ENCODE measurements around the gene CBL. TPM values are rescaled to one million over a fixed set of nuclear protein-coding genes. Genes with fewer than 3 reads are reported as not detected.
A peak's percentile ranks its signal among the peaks of the same experiment; 100 is the strongest.

CBL gene
- total RNA-seq, 1 experiment from 2014 or later, result 35.5 TPM

DNA sequence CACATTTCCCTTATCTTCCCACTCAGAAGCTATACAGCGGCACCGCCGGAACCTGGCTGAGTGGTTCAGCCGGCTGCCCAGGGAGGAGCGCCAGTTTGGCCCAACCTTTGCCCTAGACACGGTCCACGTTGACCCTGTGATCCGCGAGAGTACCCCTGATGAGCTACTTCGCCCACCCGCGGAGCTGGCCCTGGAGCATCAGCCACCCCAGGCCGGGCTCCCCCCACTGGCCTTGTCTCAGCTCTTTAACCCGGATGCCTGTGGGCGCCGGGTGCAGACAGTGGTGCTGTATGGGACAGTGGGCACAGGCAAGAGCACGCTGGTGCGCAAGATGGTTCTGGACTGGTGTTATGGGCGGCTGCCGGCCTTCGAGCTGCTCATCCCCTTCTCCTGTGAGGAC lies 32.7 kb upstream of the CBL start:
- Mint-ChIP-seq H3K36me3 (ENCODE audit: insufficient read depth, unreplicated experiment) (peaks cover 12% of the 10 kb centered on the region), H3K4me1 (ENCODE audit: insufficient read depth, unreplicated experiment) (no peaks in the 10 kb centered on the region), H3K9me3 (ENCODE audit: unreplicated experiment) (no peaks in the 10 kb centered on the region), H3K4me3 (ENCODE audit: unreplicated experiment) (no peak overlapping the region), H3K27me3 (ENCODE audit: insufficient read depth, unreplicated experiment) (no peaks in the 10 kb centered on the region), H3K27ac (ENCODE audit: low read depth, unreplicated experiment) (no peak overlapping the region)
- no TSS peak for BruUV-seq (replicated peaks)
- TF ChIP-seq, protein P1, sequence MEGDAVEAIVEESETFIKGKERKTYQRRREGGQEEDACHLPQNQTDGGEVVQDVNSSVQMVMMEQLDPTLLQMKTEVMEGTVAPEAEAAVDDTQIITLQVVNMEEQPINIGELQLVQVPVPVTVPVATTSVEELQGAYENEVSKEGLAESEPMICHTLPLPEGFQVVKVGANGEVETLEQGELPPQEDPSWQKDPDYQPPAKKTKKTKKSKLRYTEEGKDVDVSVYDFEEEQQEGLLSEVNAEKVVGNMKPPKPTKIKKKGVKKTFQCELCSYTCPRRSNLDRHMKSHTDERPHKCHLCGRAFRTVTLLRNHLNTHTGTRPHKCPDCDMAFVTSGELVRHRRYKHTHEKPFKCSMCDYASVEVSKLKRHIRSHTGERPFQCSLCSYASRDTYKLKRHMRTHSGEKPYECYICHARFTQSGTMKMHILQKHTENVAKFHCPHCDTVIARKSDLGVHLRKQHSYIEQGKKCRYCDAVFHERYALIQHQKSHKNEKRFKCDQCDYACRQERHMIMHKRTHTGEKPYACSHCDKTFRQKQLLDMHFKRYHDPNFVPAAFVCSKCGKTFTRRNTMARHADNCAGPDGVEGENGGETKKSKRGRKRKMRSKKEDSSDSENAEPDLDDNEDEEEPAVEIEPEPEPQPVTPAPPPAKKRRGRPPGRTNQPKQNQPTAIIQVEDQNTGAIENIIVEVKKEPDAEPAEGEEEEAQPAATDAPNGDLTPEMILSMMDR (IDR thresholded peaks at IDR 0.05; ENCODE audit: unreplicated experiment), result no peak
- no peak for DNase-seq (ENCODE audit: unreplicated experiment)
- POLR2A ChIA-PET, result no interaction called here
- CTCF ChIA-PET, result interaction anchor here (0.6 to 0.8 kb wide), 2 partner anchors 19 to 176 kb away, joined by 3 read pairs; partner anchors contain the start of gene CENATAC
- intact Hi-C loops (cut with micrococcal nuclease), result no loop called here

DNA sequence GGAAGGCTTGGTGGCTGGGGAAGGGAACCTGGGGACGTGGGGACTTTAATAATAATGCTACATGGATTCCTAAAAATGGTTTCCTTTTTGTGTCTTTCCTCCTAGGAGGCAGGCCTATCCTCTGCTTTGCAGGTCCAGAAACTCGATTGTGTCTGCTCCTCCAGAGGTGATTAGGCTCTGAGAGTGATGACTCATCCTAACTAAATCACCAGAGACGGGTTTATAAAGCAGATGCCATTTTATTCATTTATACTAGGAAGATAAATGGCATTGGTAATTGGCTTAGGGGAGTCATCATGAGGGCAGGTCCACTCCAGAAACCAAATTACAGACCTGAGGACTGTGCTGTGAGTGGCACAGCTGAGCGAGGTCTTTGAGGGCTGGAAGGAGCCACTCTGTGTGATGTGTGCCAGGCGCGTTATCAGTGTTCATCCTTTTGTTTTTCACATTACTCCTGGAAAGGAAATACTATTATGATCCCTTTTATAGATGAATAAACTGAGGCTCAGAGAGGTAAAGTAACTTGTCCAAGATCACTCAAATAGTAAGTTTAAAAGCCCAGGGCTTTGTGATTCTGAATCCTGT lies 30.6 kb upstream of the CBL start:
- intact Hi-C loops (cut with micrococcal nuclease), result no loop called here
- ChIA-PET POLR2A (interaction anchor here (0.7 kb wide), 1 partner anchor 73 kb away, joined by 3 read pairs; no protein-coding TSS in a partner anchor), CTCF (no interaction called here)
- H3K27ac Mint-ChIP-seq (ENCODE audit: low read depth, unreplicated experiment), result no peak overlapping the region
- H3K4me3 Mint-ChIP-seq (ENCODE audit: unreplicated experiment), result no peak overlapping the region
- peak; percentile 21 for DNase-seq (ENCODE audit: unreplicated experiment)
- H3K9me3 Mint-ChIP-seq (ENCODE audit: unreplicated experiment), result no peaks in the 10 kb centered on the region
- peaks cover 12% of the 10 kb centered on the region for H3K36me3 Mint-ChIP-seq (ENCODE audit: insufficient read depth, unreplicated experiment)
- TF ChIP-seq, protein P1 (IDR thresholded peaks at IDR 0.05; ENCODE audit: unreplicated experiment), result no peak
- no peaks in the 10 kb centered on the region for H3K4me1 Mint-ChIP-seq (ENCODE audit: insufficient read depth, unreplicated experiment)
- no peaks in the 10 kb centered on the region for H3K27me3 Mint-ChIP-seq (ENCODE audit: insufficient read depth, unreplicated experiment)
- no TSS peak for BruUV-seq (replicated peaks)

DNA sequence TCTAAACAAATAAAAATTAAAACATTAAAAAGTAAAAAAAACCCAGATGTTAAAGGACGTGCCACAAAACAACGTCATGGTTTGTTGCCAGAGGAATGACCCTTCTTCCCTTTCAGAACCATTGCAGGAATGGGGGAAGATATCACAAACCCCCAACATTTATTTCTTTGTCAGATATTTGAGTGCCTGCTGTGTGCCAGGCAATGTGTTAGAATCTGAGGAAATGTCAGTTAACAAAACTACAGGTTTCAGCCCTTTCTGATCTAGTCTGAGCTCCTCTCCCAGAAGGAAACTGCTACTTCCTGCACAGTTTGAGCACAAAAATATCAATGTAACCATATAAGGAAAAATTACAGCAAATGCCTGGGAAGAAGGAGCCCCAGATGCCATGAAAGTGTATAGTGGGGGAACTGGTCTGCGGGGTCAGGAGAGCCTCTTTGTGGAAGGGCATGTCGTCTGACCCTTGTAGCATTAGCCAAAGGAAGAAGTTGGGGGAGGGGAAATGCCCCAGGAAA lies 27.9 kb upstream of the CBL start:
- Mint-ChIP-seq H3K36me3 (ENCODE audit: insufficient read depth, unreplicated experiment) (peaks cover 12% of the 10 kb centered on the region), H3K27me3 (ENCODE audit: insufficient read depth, unreplicated experiment) (no peaks in the 10 kb centered on the region), H3K27ac (ENCODE audit: low read depth, unreplicated experiment) (no peak overlapping the region), H3K4me1 (ENCODE audit: insufficient read depth, unreplicated experiment) (no peaks in the 10 kb centered on the region), H3K4me3 (ENCODE audit: unreplicated experiment) (no peak overlapping the region), H3K9me3 (ENCODE audit: unreplicated experiment) (no peaks in the 10 kb centered on the region)
- TF ChIP-seq, protein P1 (IDR thresholded peaks at IDR 0.05; ENCODE audit: unreplicated experiment), result no peak
- BruUV-seq (replicated peaks), result no TSS peak
- intact Hi-C loops (cut with micrococcal nuclease), result no loop called here
- CTCF ChIA-PET, result interaction anchor here (3.5 kb wide), 1 partner anchor 19 kb away, joined by 11 read pairs; no protein-coding TSS in a partner anchor
- POLR2A ChIA-PET, result interaction anchor here (0.7 kb wide), 1 partner anchor 22 kb away, joined by 4 read pairs; no protein-coding TSS in a partner anchor
- no peak for DNase-seq (ENCODE audit: unreplicated experiment)

DNA sequence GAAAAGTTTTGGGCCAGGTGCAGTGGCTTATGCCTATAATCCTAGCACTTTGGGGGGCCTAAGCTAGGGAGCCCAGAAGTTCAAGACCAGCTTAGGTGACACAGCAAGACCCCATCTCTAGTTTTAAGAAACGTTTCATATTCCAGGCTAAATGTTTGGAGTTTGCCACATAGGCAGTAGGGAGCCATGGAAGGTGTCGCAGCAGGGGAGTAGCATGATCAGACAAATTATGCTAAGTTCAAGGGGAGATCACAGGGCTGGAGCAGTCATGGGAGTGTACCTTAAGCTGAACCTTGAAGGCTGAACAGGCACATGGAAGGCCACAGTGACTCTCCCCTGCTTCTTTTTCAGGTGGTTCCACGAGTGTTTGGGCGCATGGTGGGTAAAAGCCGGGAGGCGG lies 26.8 kb upstream of the CBL start:
- TF ChIP-seq, protein P1 (IDR thresholded peaks at IDR 0.05; ENCODE audit: unreplicated experiment), result no peak
- Mint-ChIP-seq H3K27ac (ENCODE audit: low read depth, unreplicated experiment) (no peak overlapping the region), H3K36me3 (ENCODE audit: insufficient read depth, unreplicated experiment) (peaks cover 12% of the 10 kb centered on the region), H3K9me3 (ENCODE audit: unreplicated experiment) (no peaks in the 10 kb centered on the region), H3K4me3 (ENCODE audit: unreplicated experiment) (no peak overlapping the region), H3K4me1 (ENCODE audit: insufficient read depth, unreplicated experiment) (no peaks in the 10 kb centered on the region), H3K27me3 (ENCODE audit: insufficient read depth, unreplicated experiment) (no peaks in the 10 kb centered on the region)
- DNase-seq (ENCODE audit: unreplicated experiment), result no peak
- intact Hi-C loops (cut with micrococcal nuclease), result no loop called here
- CTCF ChIA-PET, result interaction anchor here (0.6 to 3.5 kb wide), 6 partner anchors 10 to 202 kb away, joined by 3 to 11 read pairs (median 4); partner anchors contain the start of gene USP2
- POLR2A ChIA-PET, result no interaction called here
- no TSS peak for BruUV-seq (replicated peaks)

Measured in MCF 10A (cell line).